ENCODE results near the gene MEP1B.

The MEP1B gene

GRCh38 chr18:32267463-32267862 lies 77.6 kb downstream of the MEP1B start:
- no peak for DNase-seq (ENCODE audit: low read depth)
